ENCODE results near the gene NBEA.

The NBEA gene

DNA sequence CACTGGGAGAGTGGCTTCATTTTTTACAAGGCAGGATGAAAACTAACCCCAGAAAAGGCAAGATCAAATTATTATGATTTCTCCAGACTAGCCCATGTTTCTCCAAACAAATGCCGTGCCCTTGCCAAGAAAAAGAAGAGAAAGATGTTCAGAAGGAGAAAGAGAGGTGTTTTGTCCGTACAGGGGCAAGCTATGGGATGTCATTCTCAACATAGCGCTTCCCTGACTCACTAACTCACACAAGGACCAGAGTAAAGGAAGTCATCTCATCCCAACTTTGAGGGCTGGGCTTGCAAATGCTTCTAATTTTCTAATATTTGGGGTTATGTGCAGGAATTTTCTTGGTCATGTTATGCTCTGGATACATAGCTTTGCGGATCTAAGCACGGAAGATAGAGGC is 758.6 kb downstream of the NBEA start:
- Histone ChIP-seq H3K4me3 (ENCODE audit: low read depth, low read length) (no peak overlapping the region), H3K27me3 (no peaks in the 10 kb centered on the region), H3K9me3 (no peaks in the 10 kb centered on the region), H3K36me3 (no peaks in the 10 kb centered on the region), H3K4me1 (no peaks in the 10 kb centered on the region; the same call in 1 of the 2 replicates)
- TF ChIP-seq, protein P1, sequence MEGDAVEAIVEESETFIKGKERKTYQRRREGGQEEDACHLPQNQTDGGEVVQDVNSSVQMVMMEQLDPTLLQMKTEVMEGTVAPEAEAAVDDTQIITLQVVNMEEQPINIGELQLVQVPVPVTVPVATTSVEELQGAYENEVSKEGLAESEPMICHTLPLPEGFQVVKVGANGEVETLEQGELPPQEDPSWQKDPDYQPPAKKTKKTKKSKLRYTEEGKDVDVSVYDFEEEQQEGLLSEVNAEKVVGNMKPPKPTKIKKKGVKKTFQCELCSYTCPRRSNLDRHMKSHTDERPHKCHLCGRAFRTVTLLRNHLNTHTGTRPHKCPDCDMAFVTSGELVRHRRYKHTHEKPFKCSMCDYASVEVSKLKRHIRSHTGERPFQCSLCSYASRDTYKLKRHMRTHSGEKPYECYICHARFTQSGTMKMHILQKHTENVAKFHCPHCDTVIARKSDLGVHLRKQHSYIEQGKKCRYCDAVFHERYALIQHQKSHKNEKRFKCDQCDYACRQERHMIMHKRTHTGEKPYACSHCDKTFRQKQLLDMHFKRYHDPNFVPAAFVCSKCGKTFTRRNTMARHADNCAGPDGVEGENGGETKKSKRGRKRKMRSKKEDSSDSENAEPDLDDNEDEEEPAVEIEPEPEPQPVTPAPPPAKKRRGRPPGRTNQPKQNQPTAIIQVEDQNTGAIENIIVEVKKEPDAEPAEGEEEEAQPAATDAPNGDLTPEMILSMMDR (IDR thresholded peaks at IDR 0.05; ENCODE audit: low read depth, low read length): no peak
- no peak for DNase-seq

DNA sequence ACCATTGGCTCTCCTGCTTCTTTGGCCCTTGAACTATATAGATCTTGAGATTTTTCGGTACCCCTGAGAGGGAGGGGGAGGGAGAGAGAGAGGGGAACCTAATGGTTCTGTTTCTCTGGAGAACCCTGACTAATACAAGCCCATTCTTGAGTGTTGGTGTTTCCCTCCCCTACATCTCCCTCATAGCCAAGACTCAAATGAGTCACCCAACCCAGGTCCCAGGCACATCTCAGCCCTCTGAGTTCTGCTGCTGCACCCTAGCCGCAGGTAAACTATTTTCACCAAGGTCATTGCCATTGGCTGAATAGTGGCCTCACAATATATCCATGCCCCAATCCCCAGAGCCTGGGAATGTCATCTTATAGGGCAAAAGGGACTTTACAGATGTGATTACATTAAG is 760.2 kb downstream of the NBEA start:
- Histone ChIP-seq H3K4me1 (no peaks in the 10 kb centered on the region; the same call in 1 of the 2 replicates), H3K27me3 (no peaks in the 10 kb centered on the region), H3K4me3 (ENCODE audit: low read depth, low read length) (no peak overlapping the region), H3K9me3 (no peaks in the 10 kb centered on the region), H3K36me3 (no peaks in the 10 kb centered on the region)
- TF ChIP-seq, protein P1 (IDR thresholded peaks at IDR 0.05; ENCODE audit: low read depth, low read length): no peak
- no peak for DNase-seq

DNA sequence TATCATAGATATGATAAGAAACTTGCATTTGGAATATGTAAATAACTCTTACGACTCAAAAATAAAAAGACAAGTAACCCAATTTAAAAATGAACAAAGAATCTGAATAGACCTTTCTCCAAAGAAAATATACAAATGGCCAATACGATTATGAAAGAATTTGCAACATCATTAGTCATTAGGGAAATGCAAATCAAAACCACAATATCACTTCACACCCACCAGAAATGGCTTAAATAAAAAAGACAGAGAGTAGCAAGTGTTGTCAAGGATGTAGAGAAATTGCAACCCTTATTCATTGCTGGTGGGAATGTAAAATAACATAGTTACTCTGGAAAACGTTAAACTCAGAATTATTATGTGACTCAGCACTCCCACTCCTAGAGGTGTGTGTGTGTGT is 761.0 kb downstream of the NBEA start:
- no peaks in the 10 kb centered on the region for H3K27me3 ChIP-seq
- H3K4me1 ChIP-seq: no peaks in the 10 kb centered on the region; the same call in 1 of the 2 replicates
- no peak for DNase-seq
- no peak overlapping the region for H3K4me3 ChIP-seq (ENCODE audit: low read depth, low read length)
- no peaks in the 10 kb centered on the region for H3K36me3 ChIP-seq
- H3K9me3 ChIP-seq: no peaks in the 10 kb centered on the region
- TF ChIP-seq, protein P1 (IDR thresholded peaks at IDR 0.05; ENCODE audit: low read depth, low read length): no peak

DNA sequence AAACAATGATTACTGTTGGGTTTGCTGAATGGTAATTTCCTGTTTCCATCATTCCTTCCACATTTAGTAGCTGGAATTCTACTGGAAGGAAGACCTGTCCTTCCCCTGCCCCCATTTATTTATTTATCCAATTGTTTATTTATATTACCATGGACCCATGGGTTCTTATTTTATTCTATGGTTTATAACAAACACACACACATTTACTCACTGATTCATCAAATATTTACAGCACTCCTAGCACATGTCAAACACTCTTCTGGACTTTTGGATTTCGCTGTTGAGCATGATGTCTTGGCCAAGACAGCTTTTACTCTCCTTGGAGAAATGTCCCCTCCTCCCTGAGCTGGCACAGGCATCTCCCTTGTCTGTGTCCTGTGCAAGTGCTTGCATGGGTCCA is 762.3 kb downstream of the NBEA start:
- Histone ChIP-seq H3K9me3 (no peaks in the 10 kb centered on the region), H3K4me1 (no peaks in the 10 kb centered on the region; the same call in 1 of the 2 replicates), H3K27me3 (no peaks in the 10 kb centered on the region), H3K4me3 (ENCODE audit: low read depth, low read length) (no peak overlapping the region), H3K36me3 (no peaks in the 10 kb centered on the region)
- TF ChIP-seq, protein P1 (IDR thresholded peaks at IDR 0.05; ENCODE audit: low read depth, low read length): no peak
- no peak for DNase-seq

DNA sequence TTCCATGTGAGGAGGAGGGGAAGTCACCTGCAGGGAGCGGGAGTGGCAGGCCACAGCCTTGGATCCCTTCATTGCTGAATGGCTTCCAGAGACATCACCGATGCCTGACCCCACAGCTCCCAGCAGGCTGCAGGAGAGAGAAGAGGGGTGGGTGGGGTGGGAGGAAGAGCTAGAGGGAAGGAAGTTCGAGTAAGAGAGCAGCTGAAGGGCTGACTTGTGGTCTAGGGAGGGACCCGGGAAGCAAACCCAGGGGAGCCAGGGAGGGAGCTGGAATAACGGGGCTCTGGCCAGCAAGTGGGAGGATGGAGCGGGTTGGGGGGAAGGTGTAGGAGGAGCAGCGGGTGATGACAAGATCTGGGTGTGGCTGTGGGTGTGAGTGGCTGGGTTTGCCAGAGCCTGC is 764.2 kb downstream of the NBEA start:
- TF ChIP-seq, protein P1 (IDR thresholded peaks at IDR 0.05; ENCODE audit: low read depth, low read length): no peak
- no peak for DNase-seq
- Histone ChIP-seq H3K4me1 (no peaks in the 10 kb centered on the region; the same call in none of the 2 replicates), H3K4me3 (ENCODE audit: low read depth, low read length) (no peak overlapping the region), H3K36me3 (no peaks in the 10 kb centered on the region), H3K27me3 (no peaks in the 10 kb centered on the region), H3K9me3 (no peaks in the 10 kb centered on the region)

DNA sequence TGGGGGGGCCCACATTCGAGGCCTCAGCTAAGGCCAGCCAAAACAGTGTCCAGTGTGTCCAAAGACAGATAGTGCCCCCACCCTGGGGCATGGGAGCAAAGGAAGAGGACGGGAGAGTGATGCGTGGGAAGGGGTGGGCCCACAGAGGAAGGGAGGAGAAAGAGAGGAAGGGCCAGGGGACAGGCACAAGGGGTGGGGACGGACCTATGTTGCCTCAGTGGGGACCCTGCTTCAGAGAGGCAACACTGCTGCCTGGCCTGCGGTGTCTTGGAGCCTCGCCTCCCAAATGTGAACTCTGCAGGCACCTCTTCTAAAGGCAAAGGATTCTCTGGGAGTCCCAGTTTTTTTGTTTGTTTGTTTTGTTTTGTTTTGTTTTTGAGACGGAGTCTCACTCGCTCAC is 764.7 kb downstream of the NBEA start:
- Histone ChIP-seq H3K4me1 (no peaks in the 10 kb centered on the region; the same call in none of the 2 replicates), H3K36me3 (no peaks in the 10 kb centered on the region), H3K27me3 (no peaks in the 10 kb centered on the region), H3K9me3 (no peaks in the 10 kb centered on the region), H3K4me3 (ENCODE audit: low read depth, low read length) (no peak overlapping the region)
- TF ChIP-seq, protein P1 (IDR thresholded peaks at IDR 0.05; ENCODE audit: low read depth, low read length): no peak
- DNase-seq: no peak
